ENCODE data around the gene SSBP2.

DNA sequence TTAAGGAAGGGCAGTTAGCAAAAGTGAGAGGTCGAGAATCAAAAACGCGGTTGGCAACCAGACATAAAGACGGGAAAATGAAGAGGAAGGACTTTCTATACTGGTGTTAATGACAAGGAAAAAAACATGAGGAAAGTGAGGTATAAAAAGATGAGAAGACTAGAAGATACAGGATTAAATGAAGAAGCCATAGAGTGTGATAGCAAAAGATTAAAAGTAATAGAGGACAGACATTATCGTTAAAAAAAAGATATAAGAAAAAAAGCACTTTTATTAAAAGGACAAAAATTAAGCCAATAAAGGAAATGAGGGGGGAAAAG lies 1.7 kb upstream of the SSBP2 start:
- TF ChIP-seq TAF1 (IDR thresholded peaks at IDR 0.05; ENCODE audit: borderline replicate concordance, low read depth, low read length) (no peak), POLR2A (IDR thresholded peaks at IDR 0.05; ENCODE audit: low read depth, low read length) (no peak)

Data from GM12892 (cell line).